HepG2 (cell line): ENCODE data around the gene GLRB. TPM values are rescaled to one million over a fixed set of nuclear protein-coding genes. Genes with fewer than 3 reads are reported as not detected.

Source experiments
- MZF1 ChIP-seq: sonication (generic); formaldehyde crosslinking; IDR thresholded peaks from 2 replicates; pipeline ENCODE4 v1.8.1; 2023; ENCODE audit warnings: mild to moderate bottlenecking, missing genetic modification reagents, borderline replicate concordance
- SETDB1 ChIP-seq: sonication (generic); formaldehyde crosslinking; IDR thresholded peaks from 2 replicates; pipeline ENCODE4 v1.5.1; 2020; ENCODE audit warnings: missing genetic modification reagents, mild to moderate bottlenecking, borderline replicate concordance
- ZBTB40 ChIP-seq, 2 experiments: fragments of 450-650 bp in 1 of 2; sonication (generic) in 1 of 2; formaldehyde crosslinking in 1 of 2; IDR thresholded peaks; 2 replicates each; pipeline versions ENCODE4 v1.6.1 to v1.8.0; 2016 to 2022; ENCODE audit warnings: antibody characterized with exemption in 1 of 2, mild to moderate bottlenecking in 1 of 2, missing genetic modification reagents in 1 of 2
- ZNF704 ChIP-seq: sonication (generic); formaldehyde crosslinking; IDR thresholded peaks from 2 replicates; pipeline ENCODE4 v1.8.1; 2023; ENCODE audit warnings: mild to moderate bottlenecking, inconsistent platforms, moderate library complexity, missing genetic modification reagents, borderline replicate concordance
- polyA plus RNA-seq, 8 experiments: library from polyadenylated mRNA; depleted of rRNA in 3 of 8; stranded (reverse) in 7 of 8; unstranded in 1 of 8; fragments of >200 nt; fragmentation: Illumina TruSeq in 4 of 8; extraction: Trizol in 4 of 8; gene quantifications; 2 replicates each; pipeline versions ENCODE4 v1.2.1 to v1.2.3, GENCODE V29; 2011 to 2016; ENCODE audit warnings: low read depth in 4 of 8, missing spikeins in 1 of 8, mixed read lengths in 1 of 8; ENCODE audit not compliant: insufficient read depth in 1 of 8
- total RNA-seq, 5 experiments: library from RNA; depleted of rRNA; stranded (reverse); fragments of >200 nt; fragmentation: Illumina TruSeq; extraction: Trizol; gene quantifications; 2 replicates each; pipeline ENCODE4 v1.2.3, GENCODE V29; 2016; ENCODE audit warnings: low read depth in 1 of 5

GLRB gene
- total and polyA plus RNA-seq, 2 of the 13 experiments (the other 11 are each of a cell fraction or from before 2014, with no cell fraction given): 0.17 to 0.24 TPM

GRCh38 chr4:157121401-157121800 is 45.5 kb downstream of the GLRB start (continued):
- no peak for TF ChIP-seq ZBTB40 (IDR thresholded peaks at IDR 0.05)
- no peak for TF ChIP-seq ZBTB40 (CRISPR knock-in tag; IDR thresholded peaks at IDR 0.05)
- TF ChIP-seq MZF1 (CRISPR knock-in tag): no peak
- TF ChIP-seq SETDB1 (CRISPR knock-in tag): no peak
- no peak for TF ChIP-seq ZNF704 (CRISPR knock-in tag)
